Measurements from ENCODE around the gene GNAL. TPM values are rescaled to one million over a fixed set of nuclear protein-coding genes. Genes with fewer than 3 reads are reported as not detected.

GNAL gene
- total RNA-seq, 1 donor from 2014 or later: 26.8 TPM

DNA sequence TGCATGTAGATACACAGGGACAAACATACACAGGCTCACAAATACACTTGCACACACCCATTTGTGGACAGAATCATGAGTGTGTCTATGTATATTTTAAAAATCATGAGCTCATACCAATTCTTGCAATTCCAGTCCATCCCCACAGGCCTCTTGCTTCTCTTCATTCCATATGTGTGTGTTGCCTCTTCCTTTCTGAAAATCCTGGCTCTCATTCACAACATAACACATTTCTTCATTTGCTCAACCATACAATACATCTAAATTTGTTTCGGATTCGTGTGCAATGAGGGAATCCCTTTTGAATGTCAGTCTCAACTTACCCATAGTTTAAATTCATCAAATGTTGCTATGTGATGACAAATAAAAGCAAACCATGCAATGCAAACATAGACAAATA is 51.4 kb downstream of the GNAL start:
- Mint-ChIP-seq H3K27ac (no peak overlapping the region), H3K36me3 (no peaks in the 10 kb centered on the region), H3K27me3 (ENCODE audit: insufficient read depth, low read depth) (peaks cover 4% of the 10 kb centered on the region), H3K4me3 (no peak overlapping the region), H3K4me1 (no peaks in the 10 kb centered on the region), H3K9me3 (no peaks in the 10 kb centered on the region)
- Histone ChIP-seq H3K9ac (no peak overlapping the region), H3K36me3 (no peaks in the 10 kb centered on the region), H3K4me3 (no peak overlapping the region), H3K27me3 (no peaks in the 10 kb centered on the region), H4K20me1 (ENCODE audit: low read depth) (no peaks in the 10 kb centered on the region), H3K79me2 (ENCODE audit: low read depth) (no peaks in the 10 kb centered on the region), H2AFZ (replicated peaks) (no peak overlapping the region), H3F3A (ENCODE audit: low read depth) (no peaks in the 10 kb centered on the region), H3K4me1 (peaks cover 4% of the 10 kb centered on the region), H3K4me2 (no peak overlapping the region), H3K9me3 (ENCODE audit: low read depth) (no peaks in the 10 kb centered on the region), H3K27ac (no peak overlapping the region)
- TF ChIP-seq EZH2phosphoT487 (IDR thresholded peaks at IDR 0.05) (no peak), EZH2 (IDR thresholded peaks at IDR 0.05) (no peak)
- TF ChIP-seq, protein P1, sequence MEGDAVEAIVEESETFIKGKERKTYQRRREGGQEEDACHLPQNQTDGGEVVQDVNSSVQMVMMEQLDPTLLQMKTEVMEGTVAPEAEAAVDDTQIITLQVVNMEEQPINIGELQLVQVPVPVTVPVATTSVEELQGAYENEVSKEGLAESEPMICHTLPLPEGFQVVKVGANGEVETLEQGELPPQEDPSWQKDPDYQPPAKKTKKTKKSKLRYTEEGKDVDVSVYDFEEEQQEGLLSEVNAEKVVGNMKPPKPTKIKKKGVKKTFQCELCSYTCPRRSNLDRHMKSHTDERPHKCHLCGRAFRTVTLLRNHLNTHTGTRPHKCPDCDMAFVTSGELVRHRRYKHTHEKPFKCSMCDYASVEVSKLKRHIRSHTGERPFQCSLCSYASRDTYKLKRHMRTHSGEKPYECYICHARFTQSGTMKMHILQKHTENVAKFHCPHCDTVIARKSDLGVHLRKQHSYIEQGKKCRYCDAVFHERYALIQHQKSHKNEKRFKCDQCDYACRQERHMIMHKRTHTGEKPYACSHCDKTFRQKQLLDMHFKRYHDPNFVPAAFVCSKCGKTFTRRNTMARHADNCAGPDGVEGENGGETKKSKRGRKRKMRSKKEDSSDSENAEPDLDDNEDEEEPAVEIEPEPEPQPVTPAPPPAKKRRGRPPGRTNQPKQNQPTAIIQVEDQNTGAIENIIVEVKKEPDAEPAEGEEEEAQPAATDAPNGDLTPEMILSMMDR (IDR thresholded peaks at IDR 0.05): no peak
- no peak for DNase-seq (ENCODE audit: low spot score)

DNA sequence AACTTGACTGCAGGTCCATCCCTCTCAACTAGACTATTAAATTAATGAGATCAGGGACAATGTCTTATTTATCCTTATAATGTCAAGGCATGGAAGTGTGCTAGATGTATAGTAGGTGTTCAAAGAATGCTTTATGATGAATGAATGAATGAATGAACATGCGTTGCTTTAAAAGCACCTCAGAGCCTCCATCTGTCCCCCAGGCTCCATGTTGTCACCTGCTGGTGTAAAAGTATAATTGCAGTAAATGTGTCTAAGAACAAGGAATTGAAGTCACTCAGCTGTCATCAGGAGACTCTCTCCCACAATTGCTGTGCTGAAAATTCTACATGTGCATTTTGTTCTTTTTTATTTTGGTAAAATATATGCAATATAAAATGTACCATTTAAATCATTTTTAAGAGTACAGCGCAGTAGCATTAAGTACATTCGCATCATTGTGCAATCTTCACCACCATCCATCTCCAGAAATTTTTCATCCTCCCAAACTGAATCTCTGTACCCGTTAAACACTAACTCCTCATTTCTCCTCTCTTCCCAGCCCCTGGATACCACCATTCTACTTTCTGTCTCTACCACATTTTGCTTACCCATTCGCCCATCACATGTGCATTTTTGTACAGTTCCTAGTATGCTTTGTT is 52.6 kb downstream of the GNAL start:
- peaks cover 5% of the 10 kb centered on the region for H3K27me3 Mint-ChIP-seq (ENCODE audit: insufficient read depth, low read depth)
- Histone ChIP-seq H4K20me1 (ENCODE audit: low read depth) (no peaks in the 10 kb centered on the region), H2AFZ (replicated peaks) (no peak overlapping the region), H3K4me3 (no peak overlapping the region), H3K27me3 (no peaks in the 10 kb centered on the region), H3K79me2 (ENCODE audit: low read depth) (no peaks in the 10 kb centered on the region), H3F3A (ENCODE audit: low read depth) (no peaks in the 10 kb centered on the region), H3K4me2 (no peak overlapping the region), H3K9ac (no peak overlapping the region), H3K4me1 (peaks cover 4% of the 10 kb centered on the region), H3K9me3 (ENCODE audit: low read depth) (no peaks in the 10 kb centered on the region), H3K27ac (no peak overlapping the region), H3K36me3 (no peaks in the 10 kb centered on the region)
- TF ChIP-seq, protein P1 (IDR thresholded peaks at IDR 0.05): peak; percentile 66
- no peak for TF ChIP-seq EZH2phosphoT487 (IDR thresholded peaks at IDR 0.05)
- peak; percentile 34 for DNase-seq (ENCODE audit: low spot score)
- peaks cover 1% of the 10 kb centered on the region for H3K4me1 Mint-ChIP-seq
- no peaks in the 10 kb centered on the region for H3K36me3 Mint-ChIP-seq
- no peak overlapping the region for H3K27ac Mint-ChIP-seq
- H3K9me3 Mint-ChIP-seq: no peaks in the 10 kb centered on the region
- no peak overlapping the region for H3K4me3 Mint-ChIP-seq

DNA sequence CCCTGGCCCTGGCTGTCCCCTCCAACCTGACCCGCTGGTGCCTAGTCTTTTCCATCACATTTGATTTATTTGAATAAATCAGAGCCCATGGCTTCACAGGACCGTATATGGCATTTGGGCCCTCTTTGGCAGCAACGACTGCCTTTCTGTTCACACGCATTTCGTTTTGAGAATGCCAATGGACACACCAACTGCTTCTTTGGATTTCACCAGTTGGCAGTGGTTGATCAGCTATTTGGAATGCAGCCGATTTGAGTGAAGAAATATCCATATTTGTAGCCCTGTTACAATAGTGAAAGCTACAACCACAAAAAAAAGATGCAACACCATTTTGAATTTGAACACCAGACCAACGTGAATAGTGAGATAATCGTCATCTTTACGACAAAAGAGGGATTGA is 56.5 kb downstream of the GNAL start:
- no peaks in the 10 kb centered on the region for H4K20me1 ChIP-seq (ENCODE audit: low read depth)
- no peak overlapping the region for H3K4me2 ChIP-seq
- no peaks in the 10 kb centered on the region for H3K79me2 ChIP-seq (ENCODE audit: low read depth)
- H3F3A ChIP-seq (ENCODE audit: low read depth): no peaks in the 10 kb centered on the region
- Mint-ChIP-seq H3K4me1 (peaks cover 16% of the 10 kb centered on the region), H3K36me3 (no peaks in the 10 kb centered on the region), H3K27me3 (ENCODE audit: insufficient read depth, low read depth) (peaks cover 16% of the 10 kb centered on the region), H3K27ac (no peak overlapping the region), H3K9me3 (peaks cover 11% of the 10 kb centered on the region), H3K4me3 (no peak overlapping the region)
- no peak for DNase-seq (ENCODE audit: low spot score)
- peaks cover 9% of the 10 kb centered on the region for H3K27me3 ChIP-seq
- no peak overlapping the region for H2AFZ ChIP-seq (replicated peaks)
- H3K4me3 ChIP-seq: no peak overlapping the region
- no peaks in the 10 kb centered on the region for H3K36me3 ChIP-seq
- H3K9me3 ChIP-seq (ENCODE audit: low read depth): no peaks in the 10 kb centered on the region
- H3K4me1 ChIP-seq: peaks cover 4% of the 10 kb centered on the region
- H3K27ac ChIP-seq: no peak overlapping the region
- no peak overlapping the region for H3K9ac ChIP-seq
- TF ChIP-seq EZH2 (IDR thresholded peaks at IDR 0.05) (no peak), EZH2phosphoT487 (IDR thresholded peaks at IDR 0.05) (no peak)
- TF ChIP-seq, protein P1 (IDR thresholded peaks at IDR 0.05): no peak

All from neural progenitor cell (in vitro differentiated cells).